Fibroblast of mammary gland (primary cell): ENCODE results near the gene TNK2.
"Not testable (repeated sequence)": the region's sequence is repeated elsewhere in the genome, so short reads cannot be mapped to it uniquely, and the experiment has no call there.

ENCODE experiments used
- DNase-seq: peaks from one replicate; pipeline ENCODE4 v3.0.0-alpha.2; 2010; ENCODE audit warnings: low read depth
- H3K4me3 ChIP-seq: 2 replicates; pipeline ENCODE4 v1.5.1; 2011; ENCODE audit warnings: low read depth, mild to moderate bottlenecking, low read length, moderate library complexity; ENCODE audit not compliant: control insufficient read depth
- TF ChIP-seq, protein P1 (sequence below): conservative IDR thresholded peaks from 2 replicates; pipeline ENCODE4 v1.5.1; 2011; ENCODE audit warnings: low read depth, low read length, inconsistent platforms; ENCODE audit not compliant: control insufficient read depth, insufficient read depth

The TNK2 gene

DNA sequence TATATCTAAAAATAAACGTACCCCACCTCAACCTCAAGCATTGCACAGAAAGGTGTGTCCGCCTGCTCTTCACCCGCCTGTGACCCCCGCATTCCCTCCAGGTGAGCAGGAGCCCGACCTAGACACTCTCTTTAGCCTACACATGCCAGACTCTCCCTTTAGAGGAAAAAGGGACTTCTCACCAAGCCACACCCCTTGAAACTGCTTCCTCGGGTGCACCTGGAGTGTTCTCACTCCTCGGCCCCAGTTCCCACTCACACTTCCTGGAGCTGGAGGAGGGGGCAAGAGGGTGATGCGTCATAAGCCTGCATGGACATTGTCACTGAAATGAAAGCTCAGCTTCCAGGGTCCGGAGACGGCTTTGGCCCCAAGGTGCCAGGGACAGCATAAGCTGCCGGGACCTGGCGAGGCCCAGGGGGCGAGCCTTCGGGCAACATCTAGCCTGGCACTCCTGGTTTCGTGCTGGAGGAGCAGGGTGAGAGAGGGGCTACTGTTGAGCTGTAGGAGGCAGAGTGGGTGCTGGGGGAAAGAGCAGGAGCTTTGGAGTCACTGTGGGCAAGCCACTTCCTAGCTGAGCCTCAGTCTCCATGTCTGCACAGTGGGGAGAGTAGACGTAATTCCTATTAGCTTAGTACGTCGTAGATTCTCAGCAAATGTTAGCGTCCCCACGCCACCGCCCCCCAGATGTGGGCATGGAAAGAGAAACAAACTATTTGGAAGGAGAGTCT, 86.8 kb downstream of the TNK2 start:
- TF ChIP-seq, protein P1, sequence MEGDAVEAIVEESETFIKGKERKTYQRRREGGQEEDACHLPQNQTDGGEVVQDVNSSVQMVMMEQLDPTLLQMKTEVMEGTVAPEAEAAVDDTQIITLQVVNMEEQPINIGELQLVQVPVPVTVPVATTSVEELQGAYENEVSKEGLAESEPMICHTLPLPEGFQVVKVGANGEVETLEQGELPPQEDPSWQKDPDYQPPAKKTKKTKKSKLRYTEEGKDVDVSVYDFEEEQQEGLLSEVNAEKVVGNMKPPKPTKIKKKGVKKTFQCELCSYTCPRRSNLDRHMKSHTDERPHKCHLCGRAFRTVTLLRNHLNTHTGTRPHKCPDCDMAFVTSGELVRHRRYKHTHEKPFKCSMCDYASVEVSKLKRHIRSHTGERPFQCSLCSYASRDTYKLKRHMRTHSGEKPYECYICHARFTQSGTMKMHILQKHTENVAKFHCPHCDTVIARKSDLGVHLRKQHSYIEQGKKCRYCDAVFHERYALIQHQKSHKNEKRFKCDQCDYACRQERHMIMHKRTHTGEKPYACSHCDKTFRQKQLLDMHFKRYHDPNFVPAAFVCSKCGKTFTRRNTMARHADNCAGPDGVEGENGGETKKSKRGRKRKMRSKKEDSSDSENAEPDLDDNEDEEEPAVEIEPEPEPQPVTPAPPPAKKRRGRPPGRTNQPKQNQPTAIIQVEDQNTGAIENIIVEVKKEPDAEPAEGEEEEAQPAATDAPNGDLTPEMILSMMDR: no peak
- no peak for DNase-seq
- no peak overlapping the region for H3K4me3 ChIP-seq

DNA sequence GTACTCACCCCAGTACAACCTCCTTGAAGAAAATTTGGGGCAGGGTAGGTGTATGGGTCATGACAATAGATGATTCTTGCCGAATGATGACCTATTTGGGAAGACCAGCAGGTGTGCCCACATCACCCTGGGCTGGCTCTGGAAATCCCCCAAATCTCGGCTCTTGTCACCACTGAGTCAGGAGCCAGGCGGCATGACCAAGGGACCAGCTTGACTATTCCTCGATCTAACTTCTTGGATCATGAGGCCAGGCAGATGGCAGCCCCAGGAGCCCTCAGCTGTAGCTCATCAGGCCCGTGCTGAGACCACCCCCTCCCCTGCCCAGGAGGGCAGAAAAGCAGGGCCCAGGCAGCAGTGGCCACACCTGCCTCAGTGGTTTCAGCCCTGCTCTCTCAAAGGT, 87.5 kb downstream of the TNK2 start:
- DNase-seq: no peak
- H3K4me3 ChIP-seq: no peak overlapping the region
- TF ChIP-seq, protein P1: no peak

DNA sequence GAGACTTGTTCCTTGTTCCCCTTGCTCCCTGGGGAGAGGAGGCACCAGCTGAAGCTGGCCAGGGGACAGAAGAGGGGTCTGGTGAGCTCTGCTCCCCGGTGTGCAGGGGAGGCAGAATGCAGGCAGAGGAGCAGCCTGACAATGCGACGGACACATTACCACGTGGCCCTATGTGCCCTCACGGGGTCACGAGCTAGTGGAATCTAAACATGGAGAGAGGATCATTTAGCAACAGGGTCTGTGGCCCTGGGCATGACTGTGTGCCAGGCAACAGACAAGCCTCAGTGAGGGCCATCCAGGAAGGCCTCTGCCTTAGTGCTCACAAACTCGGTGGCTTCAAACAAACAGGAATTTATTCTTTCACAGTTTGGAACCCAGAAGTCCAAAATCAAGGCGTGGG, 88.2 kb downstream of the TNK2 start:
- TF ChIP-seq, protein P1: no peak
- H3K4me3 ChIP-seq: no peak overlapping the region
- DNase-seq: no peak

DNA sequence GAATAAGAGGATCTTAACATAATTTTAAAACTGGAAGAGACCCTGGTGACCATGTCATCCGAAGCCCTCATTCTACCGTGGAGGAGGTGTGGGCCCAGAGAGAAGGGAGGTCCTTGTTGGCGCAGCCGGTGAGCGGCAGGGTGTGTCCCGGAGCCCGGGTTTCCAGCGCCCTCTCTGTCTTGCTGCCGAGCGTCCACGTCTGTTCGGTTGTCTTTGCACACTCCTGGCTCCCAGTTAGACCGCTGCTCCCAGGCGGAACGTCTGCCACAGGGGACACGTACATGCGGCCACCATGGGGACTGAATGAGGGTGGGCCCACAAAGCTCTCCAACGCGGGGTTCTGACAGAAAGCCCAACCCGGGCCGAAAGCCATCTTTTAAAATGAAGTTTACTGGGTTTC, 90.0 kb downstream of the TNK2 start:
- no peak for DNase-seq
- H3K4me3 ChIP-seq: no peak overlapping the region
- TF ChIP-seq, protein P1: no peak

DNA sequence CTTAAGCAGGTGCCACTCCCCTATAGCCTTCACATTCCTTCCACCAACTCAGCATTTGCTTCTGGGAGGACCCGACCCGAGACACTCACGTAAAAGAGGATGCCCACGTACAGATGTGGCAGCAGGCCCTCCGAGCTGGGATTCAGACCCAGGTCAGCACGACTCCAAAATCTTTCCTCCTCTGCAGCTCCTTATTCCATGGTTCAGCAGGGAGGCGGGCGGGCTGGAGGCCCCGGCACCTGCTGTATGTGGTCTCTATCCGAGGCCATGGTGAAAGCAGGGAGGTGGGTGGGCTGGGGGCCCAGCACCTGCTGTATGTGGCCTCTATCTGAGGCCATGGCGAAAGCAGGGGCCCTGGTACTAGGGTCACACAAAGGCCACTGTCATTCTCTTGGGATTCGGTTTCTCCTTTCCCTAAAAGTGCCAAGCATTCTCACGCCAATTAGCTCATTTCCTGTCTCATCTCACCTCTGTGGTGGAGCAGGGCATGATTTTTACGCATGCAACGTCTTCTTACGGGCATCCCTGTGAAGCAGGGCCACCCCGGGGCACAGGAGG, 90.7 kb downstream of the TNK2 start:
- TF ChIP-seq, protein P1: no peak
- no peak for DNase-seq
- no peak overlapping the region for H3K4me3 ChIP-seq

DNA sequence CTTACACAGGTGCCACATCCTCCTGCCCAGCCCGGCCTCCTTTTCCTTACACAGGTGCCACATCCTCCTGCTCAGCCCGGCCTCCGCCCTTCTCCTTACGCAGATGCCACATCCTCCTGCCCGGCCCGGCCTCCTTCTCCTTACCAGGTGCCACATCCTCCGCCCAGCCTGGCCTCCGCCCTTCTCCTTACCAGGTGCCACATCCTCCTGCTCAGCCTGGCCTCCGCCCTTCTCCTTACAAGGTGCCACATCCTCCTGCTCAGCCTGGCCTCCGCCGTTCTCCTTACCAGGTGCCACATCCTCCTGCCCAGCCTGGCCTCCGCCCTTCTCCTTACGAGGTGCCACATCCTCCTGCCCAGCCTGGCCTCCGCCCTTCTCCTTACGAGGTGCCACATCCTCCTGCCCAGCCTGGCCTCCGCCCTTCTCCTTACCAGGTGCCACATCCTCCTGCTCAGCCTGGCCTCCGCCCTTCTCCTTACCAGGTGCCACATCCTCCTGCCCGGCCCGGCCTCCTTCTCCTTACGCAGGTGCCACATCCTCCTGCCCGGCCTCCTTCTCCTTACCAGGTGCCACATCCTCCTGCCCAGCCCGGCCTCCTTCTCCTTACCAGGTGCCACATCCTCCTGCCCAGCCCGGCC, 92.0 kb downstream of the TNK2 start:
- not testable (repeated sequence) for DNase-seq

DNA sequence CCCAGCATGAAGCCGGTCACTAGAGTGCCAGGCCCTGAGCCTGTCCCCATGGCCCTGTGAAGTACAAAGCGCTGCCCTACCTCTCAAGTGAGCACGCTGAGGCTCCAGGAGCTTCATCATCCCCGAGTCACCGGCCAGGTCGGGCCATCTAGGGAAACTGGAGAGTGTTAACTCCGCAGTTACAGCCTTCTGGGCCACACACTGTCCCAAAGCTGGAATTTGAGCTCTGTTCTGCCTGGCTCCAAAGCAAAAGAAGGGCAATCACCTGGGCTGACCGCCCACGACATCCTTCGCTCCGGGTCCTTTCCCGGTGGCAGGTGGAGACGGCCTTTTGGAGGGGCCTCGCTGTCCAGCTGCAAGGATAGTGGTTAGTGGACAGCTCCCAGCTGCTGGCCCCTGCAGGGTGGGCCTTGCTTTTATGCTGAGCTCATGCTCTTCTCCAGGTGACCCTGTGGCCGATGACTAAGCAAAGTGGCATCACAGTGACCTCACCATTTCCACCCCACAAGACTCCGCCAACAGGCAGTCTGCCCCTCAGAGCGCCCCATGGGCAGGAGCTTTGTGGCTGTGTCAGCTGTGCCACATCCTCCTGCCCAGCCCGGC, 93.1 kb downstream of the TNK2 start:
- DNase-seq: no peak
- H3K4me3 ChIP-seq: no peak overlapping the region

More for the DNA sequence above, 92.0 kb downstream of the TNK2 start:
- H3K4me3 ChIP-seq: not testable (repeated sequence)

More for the DNA sequence above, 93.1 kb downstream of the TNK2 start:
- TF ChIP-seq, protein P1: no peak
